Caco-2 (cell line): Measurements from ENCODE around the gene EIF2B2. TPM values are rescaled to one million over a fixed set of nuclear protein-coding genes. Genes with fewer than 3 reads are reported as not detected.

ENCODE experiments used
- BruUV-seq: library from RNA; stranded (reverse); fragments of 400-500 nt; replicated peaks from 2 replicates; lab custom pipeline; 2021; lab: Mats Ljungman, UMichigan
- CTCF ChIA-PET: fragments of 300-600 bp; sonication (Branson Sonifier 250); formaldehyde crosslinking; loops from one replicate; lab custom pipeline; 2022; ENCODE audit warnings: antibody characterized with exemption; lab: Charles Lee
- POLR2A ChIA-PET: fragments of 300-600 bp; sonication (Branson Sonifier 250); formaldehyde crosslinking; loops from one replicate; lab custom pipeline; 2022; ENCODE audit warnings: antibody characterized with exemption; lab: Charles Lee
- DNase-seq, 2 experiments: peaks; one replicate each; pipeline versions ENCODE4 v3.0.0 to v3.0.0-alpha.2; 2020 to 2022
- H3K27me3 ChIP-seq: replicated peaks from 2 replicates; pipeline ENCODE4 v1.6.0; 2011; ENCODE audit warnings: low read length; ENCODE audit not compliant: control insufficient read depth, insufficient read depth
- H3K36me3 ChIP-seq: 2 replicates; pipeline ENCODE4 v1.5.1; 2011; ENCODE audit warnings: low read length; ENCODE audit not compliant: control insufficient read depth, insufficient read depth
- H3K4me1 ChIP-seq: fragments of 250-450 bp; sonication (Bioruptor Pico); 2 replicates; pipeline ENCODE4 v1.5.1; 2020; ENCODE audit warnings: mild to moderate bottlenecking
- H3K4me3 ChIP-seq: 2 replicates; pipeline ENCODE4 v1.5.1; 2011; ENCODE audit warnings: low read depth, mild to moderate bottlenecking, control low read depth, low read length
- H3K9me3 ChIP-seq: fragments of 250-450 bp; sonication (Bioruptor Pico); 2 replicates; pipeline ENCODE4 v1.5.1; 2020; ENCODE audit warnings: mild to moderate bottlenecking, moderate library complexity
- H3K27ac Mint-ChIP-seq: one replicate; pipeline ENCODE4 v1.8.0; 2022; ENCODE audit warnings: mixed read lengths; ENCODE audit not compliant: unreplicated experiment
- H3K27me3 Mint-ChIP-seq: one replicate; pipeline ENCODE4 v1.8.0; 2022; ENCODE audit warnings: mixed read lengths; ENCODE audit not compliant: insufficient read depth, unreplicated experiment
- H3K36me3 Mint-ChIP-seq: one replicate; pipeline ENCODE4 v1.8.0; 2022; ENCODE audit warnings: mild to moderate bottlenecking, mixed read lengths; ENCODE audit not compliant: insufficient read depth, unreplicated experiment
- H3K4me1 Mint-ChIP-seq: one replicate; pipeline ENCODE4 v1.8.0; 2022; ENCODE audit warnings: low read depth, mixed read lengths; ENCODE audit not compliant: unreplicated experiment
- H3K4me3 Mint-ChIP-seq: one replicate; pipeline ENCODE4 v1.8.0; 2022; ENCODE audit warnings: mild to moderate bottlenecking, moderate library complexity, mixed read lengths; ENCODE audit not compliant: unreplicated experiment
- H3K9me3 Mint-ChIP-seq: one replicate; pipeline ENCODE4 v1.8.0; 2022; ENCODE audit warnings: mixed read lengths; ENCODE audit not compliant: unreplicated experiment
- intact Hi-C: fragments of 100-400 bp; cut with micrococcal nuclease; formaldehyde crosslinking; loops from one replicate; pipeline ENCODE4 v1.10.0; 2022; ENCODE audit not compliant: unreplicated experiment
- total RNA-seq: library from RNA; stranded (reverse); gene quantifications from 2 replicates; pipeline ENCODE4 v1.2.3, GENCODE V29; 2022
- TF ChIP-seq, protein P1 (sequence below), 2 experiments: fragments of 200-600 bp in 1 of 2; IDR thresholded peaks; 1 replicate in 1 of 2; 2 replicates in 1 of 2; pipeline versions ENCODE4 v1.5.1 to v1.8.0; 2011 to 2022; ENCODE audit warnings: antibody characterized with exemption in 1 of 2, control low read depth in 1 of 2, inconsistent platforms in 1 of 2, low read depth in 1 of 2, low read length in 1 of 2, mild to moderate bottlenecking in 1 of 2, moderate library complexity in 1 of 2; ENCODE audit not compliant: insufficient read depth in 1 of 2, severe bottlenecking in 1 of 2, unreplicated experiment in 1 of 2

EIF2B2 gene
- total RNA-seq, 1 experiment from 2014 or later: 54.4 TPM

DNA sequence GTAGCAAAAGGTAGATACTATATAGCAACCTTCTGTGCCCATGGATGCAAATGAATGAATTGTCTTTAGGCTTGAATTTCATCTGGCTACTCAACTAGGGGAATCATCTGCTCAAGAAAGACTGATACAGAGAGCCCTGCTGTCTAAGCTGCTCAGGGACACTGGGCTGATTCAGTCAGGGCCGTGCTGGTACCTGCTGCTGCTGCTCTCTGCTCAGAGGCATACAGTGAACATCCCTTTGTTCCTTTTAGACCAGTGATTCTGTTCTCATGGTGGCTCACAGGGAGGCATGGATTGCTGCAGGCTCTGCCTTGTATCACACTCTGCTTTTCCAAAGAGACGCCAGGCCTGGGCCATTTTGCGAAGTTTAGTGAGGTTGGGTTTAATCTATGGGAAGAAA lies 14.1 kb downstream of the EIF2B2 start:
- TF ChIP-seq, protein P1, sequence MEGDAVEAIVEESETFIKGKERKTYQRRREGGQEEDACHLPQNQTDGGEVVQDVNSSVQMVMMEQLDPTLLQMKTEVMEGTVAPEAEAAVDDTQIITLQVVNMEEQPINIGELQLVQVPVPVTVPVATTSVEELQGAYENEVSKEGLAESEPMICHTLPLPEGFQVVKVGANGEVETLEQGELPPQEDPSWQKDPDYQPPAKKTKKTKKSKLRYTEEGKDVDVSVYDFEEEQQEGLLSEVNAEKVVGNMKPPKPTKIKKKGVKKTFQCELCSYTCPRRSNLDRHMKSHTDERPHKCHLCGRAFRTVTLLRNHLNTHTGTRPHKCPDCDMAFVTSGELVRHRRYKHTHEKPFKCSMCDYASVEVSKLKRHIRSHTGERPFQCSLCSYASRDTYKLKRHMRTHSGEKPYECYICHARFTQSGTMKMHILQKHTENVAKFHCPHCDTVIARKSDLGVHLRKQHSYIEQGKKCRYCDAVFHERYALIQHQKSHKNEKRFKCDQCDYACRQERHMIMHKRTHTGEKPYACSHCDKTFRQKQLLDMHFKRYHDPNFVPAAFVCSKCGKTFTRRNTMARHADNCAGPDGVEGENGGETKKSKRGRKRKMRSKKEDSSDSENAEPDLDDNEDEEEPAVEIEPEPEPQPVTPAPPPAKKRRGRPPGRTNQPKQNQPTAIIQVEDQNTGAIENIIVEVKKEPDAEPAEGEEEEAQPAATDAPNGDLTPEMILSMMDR (IDR thresholded peaks at IDR 0.05; ENCODE audit: insufficient read depth in 1 of 2, low read depth in 1 of 2, low read length in 1 of 2, severe bottlenecking in 1 of 2, unreplicated experiment in 1 of 2): no peak
- Histone ChIP-seq H3K9me3 (no peaks in the 10 kb centered on the region), H3K4me1 (peaks cover 14% of the 10 kb centered on the region), H3K27me3 (no peaks in the 10 kb centered on the region), H3K36me3 (peaks cover 4% of the 10 kb centered on the region; the same call in 1 of the 2 replicates), H3K4me3 (no peak overlapping the region)
- intact Hi-C loops: no loop called here
- no TSS peak for BruUV-seq
- no peak overlapping the region for H3K4me3 Mint-ChIP-seq
- ChIA-PET POLR2A (no interaction called here), CTCF (no interaction called here)
- DNase-seq: no peak
- peaks cover 18% of the 10 kb centered on the region for H3K4me1 Mint-ChIP-seq
- H3K9me3 Mint-ChIP-seq: no peaks in the 10 kb centered on the region
- no peak overlapping the region for H3K27ac Mint-ChIP-seq
- H3K36me3 Mint-ChIP-seq: peaks cover 66% of the 10 kb centered on the region
- no peaks in the 10 kb centered on the region for H3K27me3 Mint-ChIP-seq

DNA sequence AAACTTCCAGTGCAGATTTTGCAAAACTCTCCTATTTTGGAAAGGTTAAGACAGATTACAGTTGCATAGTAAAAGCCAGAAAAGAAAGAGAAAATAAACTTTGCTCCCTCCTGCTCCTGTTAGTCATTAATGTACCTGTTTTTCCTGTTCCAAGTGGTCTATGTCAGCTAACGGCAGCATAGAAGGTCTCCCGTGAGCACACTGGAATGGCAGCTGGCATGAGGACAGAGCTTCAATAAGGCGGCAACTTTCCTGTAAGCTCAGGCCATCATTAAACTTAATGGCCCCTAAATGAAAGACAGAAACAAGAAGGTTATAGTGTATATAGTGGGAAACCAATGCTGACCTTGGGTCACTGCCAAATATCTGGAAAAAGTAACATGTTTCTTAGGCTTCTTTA lies 16.0 kb downstream of the EIF2B2 start:
- TF ChIP-seq, protein P1 (IDR thresholded peaks at IDR 0.05; ENCODE audit: insufficient read depth in 1 of 2, low read depth in 1 of 2, low read length in 1 of 2, severe bottlenecking in 1 of 2, unreplicated experiment in 1 of 2): no peak
- Histone ChIP-seq H3K27me3 (no peaks in the 10 kb centered on the region), H3K9me3 (no peaks in the 10 kb centered on the region), H3K36me3 (peaks cover 4% of the 10 kb centered on the region; the same call in 1 of the 2 replicates), H3K4me1 (peaks cover 14% of the 10 kb centered on the region), H3K4me3 (no peak overlapping the region)
- peaks cover 18% of the 10 kb centered on the region for H3K4me1 Mint-ChIP-seq
- H3K4me3 Mint-ChIP-seq: peak overlapping the region; percentile 47
- intact Hi-C loops: loop anchor here (1.0 kb wide), 1 partner anchor 16 kb away; the partner anchor contains the start of gene EIF2B2
- POLR2A ChIA-PET: no interaction called here
- DNase-seq: peak; percentile 53 to 61
- H3K9me3 Mint-ChIP-seq: no peaks in the 10 kb centered on the region
- peaks cover 67% of the 10 kb centered on the region for H3K36me3 Mint-ChIP-seq
- CTCF ChIA-PET: interaction anchor here (0.6 to 1.5 kb wide), 4 partner anchors 36 to 95 kb away, joined by 3 to 4 read pairs (median 4); partner anchors contain the start of gene RPS6KL1
- H3K27ac Mint-ChIP-seq: peak overlapping the region; percentile 55
- no TSS peak for BruUV-seq
- no peaks in the 10 kb centered on the region for H3K27me3 Mint-ChIP-seq

DNA sequence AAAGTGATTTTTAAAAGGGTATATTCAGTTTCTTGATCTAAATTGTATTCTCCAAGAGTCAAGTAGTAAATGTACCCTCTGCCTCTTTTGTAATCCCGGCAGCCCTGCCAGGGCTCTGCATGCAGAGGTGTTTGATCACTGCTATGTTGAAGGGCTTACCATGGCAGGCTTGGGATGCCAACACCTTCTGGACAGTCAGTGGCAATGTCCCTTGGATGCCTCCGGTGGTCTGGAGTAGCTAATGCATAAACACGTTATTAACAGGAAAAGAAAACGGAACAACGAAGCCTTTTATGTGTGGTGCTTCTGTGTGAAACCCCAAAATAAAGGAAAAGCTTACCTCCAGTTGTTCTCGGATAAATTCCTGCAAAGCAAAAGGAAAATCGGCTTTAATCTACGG lies 19.9 kb downstream of the EIF2B2 start:
- Mint-ChIP-seq H3K4me1 (peaks cover 18% of the 10 kb centered on the region), H3K9me3 (no peaks in the 10 kb centered on the region), H3K27ac (no peak overlapping the region), H3K4me3 (no peak overlapping the region), H3K36me3 (peaks cover 38% of the 10 kb centered on the region), H3K27me3 (no peaks in the 10 kb centered on the region)
- Histone ChIP-seq H3K4me3 (no peak overlapping the region), H3K4me1 (peaks cover 14% of the 10 kb centered on the region), H3K36me3 (no peaks in the 10 kb centered on the region; the same call in 1 of the 2 replicates), H3K27me3 (no peaks in the 10 kb centered on the region), H3K9me3 (no peaks in the 10 kb centered on the region)
- BruUV-seq: no TSS peak
- DNase-seq: peak; percentile 47 to 50
- TF ChIP-seq, protein P1 (IDR thresholded peaks at IDR 0.05; ENCODE audit: insufficient read depth in 1 of 2, low read depth in 1 of 2, low read length in 1 of 2, severe bottlenecking in 1 of 2, unreplicated experiment in 1 of 2): peak; percentile 51 to 62
- ChIA-PET POLR2A (interaction anchor here (0.7 kb wide), 1 partner anchor 60 kb away, joined by 3 read pairs; no protein-coding TSS in a partner anchor), CTCF (interaction anchor here (0.6 to 1.1 kb wide), 8 partner anchors 28 to 99 kb away, joined by 3 to 7 read pairs (median 3); partner anchors contain the start of genes ACYP1 and RPS6KL1)
- intact Hi-C loops: loop anchor here (1.0 kb wide), 2 partner anchors 71 to 75 kb away; no protein-coding TSS in a partner anchor
